ENCODE measurements around the gene SYNJ2BP.
"Not testable (repeated sequence)": the region's sequence is repeated elsewhere in the genome, so short reads cannot be mapped to it uniquely, and the experiment has no call there.

SYNJ2BP gene

GRCh38 chr14:70416725-70417349 is at the start of gene SYNJ2BP:
Gene SYNJ2BP, minus strand, starts transcription at chr14:70417090. Its CDS starts 127 bp downstream, at chr14:70416963.
- peak; percentile 97 for DNase-seq

- no peak for DNase-seq
These were observed 37.8 kb upstream of the SYNJ2BP start for GRCh38 chr14:70454731-70455130.

GRCh38 chr14:70451874-70452273 is 35.0 kb upstream of the SYNJ2BP start, which contains the start of gene ADAM21:
Gene ADAM21, plus strand, starts transcription at chr14:70452174. Its CDS starts 5,326 bp downstream, at chr14:70457500.
- DNase-seq = no peak

- DNase-seq = no peak
These were observed 31.9 kb upstream of the SYNJ2BP start for GRCh38 chr14:70448633-70449340.

GRCh38 chr14:70442750-70443149 is 25.9 kb upstream of the SYNJ2BP start:
- DNase-seq = no peak

- DNase-seq = no peak
These were observed 24.8 kb upstream of the SYNJ2BP start for GRCh38 chr14:70441641-70442040.

GRCh38 chr14:70436867-70437266 is 20.0 kb upstream of the SYNJ2BP start:
- DNase-seq = no peak

GRCh38 chr14:70426555-70426954 is 9.7 kb upstream of the SYNJ2BP start:
- not testable (repeated sequence) for DNase-seq

GRCh38 chr14:70425354-70425753 is 8.5 kb upstream of the SYNJ2BP start:
- peak; percentile 8 for DNase-seq

GRCh38 chr14:70422538-70422937 is 5.6 kb upstream of the SYNJ2BP start:
- no peak for DNase-seq

GRCh38 chr14:70419270-70419931 is 2.5 kb upstream of the SYNJ2BP start:
- DNase-seq = not testable (repeated sequence)

GRCh38 chr14:70416338-70416724 is 559 bp downstream of the SYNJ2BP start:
- peak; percentile 86 for DNase-seq

- DNase-seq = peak; percentile 33
These were observed 1.1 kb downstream of the SYNJ2BP start for GRCh38 chr14:70415788-70416187.

- no peak for DNase-seq
These were observed 9.3 kb downstream of the SYNJ2BP start for GRCh38 chr14:70407621-70408020.

GRCh38 chr14:70406216-70406615 is 10.7 kb downstream of the SYNJ2BP start:
- DNase-seq = not testable (repeated sequence)

GRCh38 chr14:70403335-70403734 is 13.6 kb downstream of the SYNJ2BP start:
- DNase-seq = not testable (repeated sequence)

- DNase-seq = no peak
These were observed 15.2 kb downstream of the SYNJ2BP start for GRCh38 chr14:70401643-70402042.

- DNase-seq = no peak
These were observed 18.0 kb downstream of the SYNJ2BP start for GRCh38 chr14:70398706-70399431.

- no peak for DNase-seq
These were observed 18.6 kb downstream of the SYNJ2BP start for GRCh38 chr14:70398280-70398679.

- DNase-seq = no peak
These were observed 19.1 kb downstream of the SYNJ2BP start for GRCh38 chr14:70397746-70398145.

GRCh38 chr14:70394674-70395306 is 22.1 kb downstream of the SYNJ2BP start:
- DNase-seq = no peak

GRCh38 chr14:70392676-70393075 is 24.2 kb downstream of the SYNJ2BP start:
- DNase-seq = no peak
